Muscle of arm (tissue), 12 donors: ENCODE data around the gene CTDP1. TPM values are rescaled to one million over a fixed set of nuclear protein-coding genes. Genes with fewer than 3 reads are reported as not detected.
"Not testable (repeated sequence)": the region's sequence is repeated elsewhere in the genome, so short reads cannot be mapped to it uniquely, and the experiment has no call there.

Experiments
- DNase-seq: peaks from one replicate; pipeline ENCODE4 v3.0.0-alpha.2; 2013
- polyA plus RNA-seq, 12 donors: library from polyadenylated mRNA; unstranded; fragments of 120-200 nt; gene quantifications; one replicate each; pipeline ENCODE4 v1.2.1, GENCODE V29; 2013; ENCODE audit not compliant: insufficient read length in 12 of 12

CTDP1 gene
- polyA plus RNA-seq, 12 donors: 6.2 to 12.8 (median 7.6) TPM; not detected in 1

DNA sequence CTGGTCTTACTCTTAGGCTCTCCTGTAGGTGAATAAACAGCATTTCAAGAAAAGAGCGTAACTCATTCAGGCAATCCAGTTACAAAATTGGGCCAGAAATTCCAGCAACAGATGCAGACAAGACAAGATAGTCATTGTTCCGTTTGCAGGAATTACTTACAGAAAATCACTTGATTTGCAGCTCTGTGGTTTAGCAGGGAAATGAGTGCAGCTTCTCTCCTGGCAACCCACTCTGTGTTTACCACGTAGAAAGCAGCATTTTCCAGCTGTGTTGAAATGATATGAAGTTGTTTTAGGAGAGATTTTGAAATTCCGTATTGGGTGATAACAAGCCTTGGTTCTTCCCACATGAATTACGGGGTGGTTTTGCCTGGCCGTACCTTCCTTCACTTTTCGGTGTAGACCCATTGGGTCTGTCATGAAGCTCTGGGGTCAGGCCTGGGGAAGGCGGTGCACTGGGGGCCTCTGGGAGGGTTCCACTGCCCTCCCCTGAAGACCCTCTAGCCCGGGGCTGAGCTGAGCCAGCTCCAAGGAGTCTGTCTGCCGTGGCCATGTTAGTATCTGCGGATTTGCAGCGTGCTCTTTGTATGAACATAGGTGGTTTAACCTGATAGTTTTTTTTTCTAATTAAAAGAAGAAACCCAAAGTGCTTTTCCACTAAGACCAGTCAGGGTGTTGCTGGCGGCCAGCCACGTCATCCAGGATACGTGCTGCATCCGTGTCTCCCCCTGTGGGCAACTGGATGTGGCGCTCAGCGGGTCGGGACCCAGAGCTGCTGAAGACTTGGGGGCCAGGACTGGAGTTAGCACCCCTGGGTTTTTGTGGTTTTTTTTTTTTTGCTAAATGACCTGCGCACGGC lies 59.2 kb downstream of the CTDP1 start:
- no peak for DNase-seq

DNA sequence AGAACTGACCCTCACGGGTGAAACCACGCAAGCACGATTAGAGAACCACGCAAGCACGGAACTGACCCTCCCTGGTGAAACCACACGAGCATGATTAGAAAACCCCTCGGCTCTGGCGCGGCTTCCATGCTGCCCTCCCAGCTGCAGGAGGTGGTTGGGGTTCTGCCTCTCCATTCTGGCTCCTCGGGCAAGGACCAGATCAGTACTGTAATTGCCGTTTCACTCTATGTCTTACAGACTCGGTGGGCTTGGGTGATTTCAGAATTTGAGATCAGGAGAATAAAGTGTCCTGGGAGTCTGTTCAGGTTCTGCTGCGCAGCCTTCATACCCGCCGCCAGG lies 59.8 kb downstream of the CTDP1 start:
- no peak for DNase-seq

- not testable (repeated sequence) for DNase-seq
These were observed 60.4 kb downstream of the CTDP1 start for GRCh38 chr18:79740047-79740446.

- DNase-seq: no peak
These were observed 61.1 kb downstream of the CTDP1 start for GRCh38 chr18:79740521-79741361.

DNA sequence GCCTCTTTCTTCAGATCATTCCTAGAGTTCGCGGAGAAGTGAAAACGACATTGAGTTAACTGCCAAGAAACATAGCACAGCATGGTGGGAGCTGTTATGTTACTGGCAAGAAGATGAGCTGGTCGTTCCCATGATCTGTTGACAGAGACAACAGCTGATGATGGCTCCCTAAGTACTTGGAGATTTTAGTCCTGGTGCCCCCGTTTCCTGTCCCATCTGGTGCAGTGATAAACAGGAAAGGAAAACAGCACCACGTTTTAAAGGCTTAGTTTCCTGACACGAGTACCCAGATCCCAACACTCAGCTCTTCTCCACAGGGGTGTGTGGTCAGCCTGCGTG lies 61.7 kb downstream of the CTDP1 start:
- no peak for DNase-seq

DNA sequence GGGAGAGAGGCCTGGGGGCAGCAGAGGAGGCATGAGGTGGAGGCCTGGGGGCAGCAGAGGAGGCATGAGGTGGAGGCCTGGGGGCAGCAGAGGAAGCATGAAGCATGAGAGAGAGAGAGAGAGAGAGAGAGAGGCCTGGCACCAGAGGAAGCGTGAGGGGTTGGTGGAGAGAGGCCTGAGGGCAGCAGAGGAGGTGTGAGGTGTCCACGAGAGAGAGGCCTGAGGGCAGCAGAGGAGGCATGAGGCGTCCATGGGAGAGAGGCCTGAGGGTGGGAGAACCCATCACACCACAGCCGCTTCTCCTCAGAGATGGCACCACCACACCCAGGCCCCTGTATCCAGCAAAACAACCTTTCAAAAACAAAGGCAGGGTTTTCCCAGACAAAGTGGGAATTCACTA lies 62.5 kb downstream of the CTDP1 start:
- no peak for DNase-seq

GRCh38 chr18:79744625-79745024 lies 65.0 kb downstream of the CTDP1 start:
- no peak for DNase-seq

DNA sequence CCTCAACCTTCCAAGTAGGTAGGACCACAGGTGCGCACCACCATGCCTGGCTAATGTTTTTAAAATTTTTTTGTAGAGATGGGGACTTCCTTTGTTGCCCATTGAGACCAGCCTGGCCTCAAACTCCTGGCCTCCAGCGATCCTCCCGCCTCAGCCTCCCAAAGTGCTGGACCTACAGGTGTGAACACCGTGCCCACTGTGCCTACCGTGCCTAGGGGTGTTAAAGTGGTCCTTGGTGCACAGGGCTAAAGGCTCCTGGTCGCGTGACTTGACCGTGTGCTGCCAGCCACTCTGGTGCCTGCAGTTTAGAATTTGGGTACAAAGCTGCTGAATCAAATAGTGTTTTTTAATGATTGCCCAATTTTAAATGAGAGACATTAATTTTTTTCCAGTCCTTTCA lies 67.1 kb downstream of the CTDP1 start:
- DNase-seq: no peak

DNA sequence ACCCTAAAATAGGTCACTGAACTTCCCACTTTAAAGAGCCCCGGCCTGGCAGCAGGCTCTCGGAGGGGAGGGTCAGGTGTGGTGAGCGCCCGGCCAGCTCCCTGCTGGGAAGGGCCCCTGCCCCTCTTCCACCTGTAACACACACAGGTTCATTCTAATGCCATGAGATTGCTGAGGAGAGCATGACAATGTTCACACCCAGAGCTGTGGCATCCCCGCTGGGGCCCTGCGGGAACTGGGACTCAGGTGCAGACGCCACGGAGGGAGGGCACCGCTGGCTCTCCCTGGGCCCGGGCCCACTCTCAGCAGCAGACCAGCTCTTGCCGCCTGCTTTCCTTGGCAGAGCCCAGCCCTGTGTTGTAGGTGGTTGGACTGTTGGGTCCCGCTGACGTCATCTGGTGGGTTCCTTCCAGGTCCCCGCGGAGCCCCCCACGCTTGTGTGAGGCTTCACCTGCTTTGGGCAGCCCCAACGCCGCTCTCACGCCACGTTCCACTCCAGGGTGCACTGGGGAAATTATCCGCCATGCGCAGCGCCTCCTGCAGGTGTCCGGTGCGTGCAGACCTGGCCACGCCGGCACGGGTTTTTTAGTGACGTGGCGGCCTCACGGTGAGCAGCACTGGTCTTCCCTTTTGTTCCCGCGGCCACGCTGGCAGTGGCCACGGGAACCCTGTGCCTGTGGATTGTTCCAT lies 67.7 kb downstream of the CTDP1 start:
- DNase-seq: no peak

DNA sequence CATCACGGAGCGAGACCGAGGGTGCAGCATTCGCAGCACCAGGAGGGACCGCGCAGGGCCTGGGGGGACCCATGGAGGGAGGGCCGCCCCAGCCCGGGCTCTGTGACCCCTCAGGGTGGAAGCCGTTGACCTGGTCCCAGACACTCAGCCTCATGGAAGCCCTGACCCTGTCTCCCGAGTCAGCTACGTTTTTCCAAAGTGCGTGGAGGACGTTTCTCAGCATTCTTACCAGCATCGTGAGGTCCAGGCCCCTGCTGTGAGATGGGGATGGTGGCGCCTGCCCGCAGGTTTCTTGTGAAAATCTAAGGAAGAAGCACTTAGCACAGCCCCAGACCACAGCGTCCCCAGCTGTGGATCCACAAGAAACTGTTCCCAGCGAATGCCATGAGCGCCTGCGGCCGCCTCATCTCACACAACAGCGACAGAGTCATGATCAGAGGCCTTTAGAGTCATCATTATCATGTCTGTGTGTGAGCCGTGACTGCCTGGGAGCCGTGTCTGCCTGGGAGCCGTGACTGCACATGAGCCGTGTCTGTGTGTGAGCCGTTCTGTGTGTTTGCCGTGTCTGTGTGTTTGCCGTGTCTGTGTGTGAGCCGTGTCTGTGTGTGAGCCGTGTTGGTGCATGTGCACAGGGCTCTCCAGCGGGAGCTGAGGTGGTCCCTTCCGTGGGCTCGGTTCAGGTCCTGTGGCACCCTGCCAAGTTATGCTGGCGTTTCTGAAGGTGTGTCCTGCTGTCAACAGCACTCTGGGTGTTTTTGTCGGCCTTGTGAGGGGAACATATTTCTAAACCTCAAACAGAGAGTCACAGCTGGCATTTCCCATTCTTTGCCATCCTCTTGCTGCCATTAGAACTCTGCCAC lies 68.9 kb downstream of the CTDP1 start:
- DNase-seq: no peak

DNA sequence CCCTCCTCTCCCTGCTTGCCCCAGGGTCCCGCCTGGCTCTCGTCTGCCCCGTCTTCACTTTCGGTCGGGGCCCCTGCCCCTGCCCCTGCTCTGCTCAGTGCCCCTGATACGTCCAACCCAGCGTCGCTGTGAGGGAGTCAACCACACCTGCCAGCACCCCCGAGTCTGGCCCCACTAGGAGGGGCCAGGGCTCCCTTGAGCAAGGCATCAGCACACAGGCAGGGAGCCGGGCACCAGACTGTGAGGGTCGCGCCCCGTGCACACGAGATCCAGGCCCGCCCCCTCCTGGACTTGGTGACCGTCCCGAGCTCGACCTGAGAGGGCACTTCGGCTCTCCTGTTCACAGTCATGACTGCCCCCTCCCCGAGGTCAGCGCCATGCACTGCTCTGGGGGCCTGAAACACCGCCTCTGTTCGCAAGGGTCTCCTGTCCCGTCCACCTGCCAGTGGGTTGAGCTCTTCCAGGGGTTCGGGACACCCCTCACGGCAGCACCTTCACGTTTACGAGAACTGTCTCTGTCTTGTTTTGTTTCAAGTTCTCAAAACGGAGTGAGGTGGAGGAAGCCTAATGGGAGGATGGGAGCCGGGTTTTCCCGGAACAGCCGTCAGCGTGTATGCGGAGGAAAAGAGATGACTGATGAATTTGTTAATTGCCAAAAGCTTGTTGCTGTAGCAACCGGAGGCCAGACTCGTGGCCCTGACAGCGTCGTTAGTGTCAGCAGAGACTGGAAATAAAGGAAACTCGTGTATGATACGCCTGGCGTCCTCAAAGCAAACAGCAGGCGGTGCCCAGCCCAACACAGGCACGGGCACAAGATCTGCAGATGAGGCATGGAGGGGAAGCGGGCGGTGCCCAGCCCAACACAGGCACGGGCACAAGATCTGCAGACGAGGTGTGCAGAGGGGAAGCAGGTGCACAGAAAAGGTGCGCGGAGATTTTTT lies 69.9 kb downstream of the CTDP1 start:
- no peak for DNase-seq

DNA sequence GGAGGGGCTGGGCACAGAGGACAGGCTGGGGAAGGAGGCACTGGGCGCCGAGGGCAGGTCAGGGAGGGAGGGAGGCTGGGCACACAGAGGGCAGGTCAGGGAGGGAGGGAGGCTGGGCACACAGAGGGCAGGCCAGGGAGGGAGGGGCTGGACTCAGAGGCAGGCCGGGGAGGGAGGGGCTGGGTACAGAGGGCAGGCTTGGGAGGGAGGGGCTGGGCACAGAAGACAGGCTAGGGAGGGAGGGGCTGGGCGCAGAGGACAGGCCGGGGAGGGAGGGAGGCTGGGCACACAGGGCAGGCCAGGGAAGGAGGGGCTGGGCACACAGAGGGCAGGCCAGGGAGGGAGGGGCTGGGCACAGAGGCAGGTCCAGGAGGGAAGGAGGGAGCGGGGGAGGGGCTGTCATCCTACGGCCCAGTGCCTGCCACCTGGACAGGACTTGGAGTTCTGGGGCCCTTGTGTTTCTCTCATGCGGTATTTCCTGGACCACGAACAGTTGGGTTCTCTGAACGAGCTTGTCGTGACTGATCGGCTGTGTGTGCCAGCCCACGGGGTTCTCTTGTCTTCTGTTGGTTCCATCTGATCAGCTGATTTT lies 71.5 kb downstream of the CTDP1 start:
- DNase-seq: no peak

DNA sequence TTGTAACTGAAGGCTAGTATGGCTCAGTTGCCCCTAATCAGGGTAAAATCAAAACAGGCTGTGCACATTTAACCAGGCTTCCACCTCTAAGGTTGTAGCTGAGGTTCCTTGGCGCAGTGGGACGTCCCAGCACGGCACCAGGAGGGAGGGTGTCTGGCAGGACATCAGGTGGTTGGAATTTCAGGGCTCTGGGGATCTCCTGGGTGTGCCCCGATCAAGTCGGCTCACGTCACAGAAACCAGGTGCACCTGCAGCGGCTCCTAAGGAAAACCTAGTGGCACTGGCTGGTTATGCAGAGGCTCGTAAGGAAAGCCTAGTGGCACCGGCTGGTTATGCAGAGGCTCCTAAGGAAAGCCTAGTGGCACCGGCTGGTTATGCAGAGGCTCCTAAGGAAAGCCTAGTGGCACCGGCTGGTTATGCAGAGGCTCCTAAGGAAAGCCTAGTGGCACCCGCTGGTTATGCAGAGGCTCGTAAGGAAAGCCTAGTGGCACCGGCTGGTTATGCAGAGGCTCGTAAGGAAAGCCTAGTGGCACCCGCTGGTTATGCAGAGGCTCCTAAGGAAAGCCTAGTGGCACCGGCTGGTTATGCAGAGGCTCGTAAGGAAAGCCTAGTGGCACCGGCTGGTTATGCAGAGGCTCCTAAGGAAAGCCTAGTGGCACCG lies 72.4 kb downstream of the CTDP1 start:
- DNase-seq: not testable (repeated sequence)

GRCh38 chr18:79752946-79753345 lies 73.3 kb downstream of the CTDP1 start:
- not testable (repeated sequence) for DNase-seq

DNA sequence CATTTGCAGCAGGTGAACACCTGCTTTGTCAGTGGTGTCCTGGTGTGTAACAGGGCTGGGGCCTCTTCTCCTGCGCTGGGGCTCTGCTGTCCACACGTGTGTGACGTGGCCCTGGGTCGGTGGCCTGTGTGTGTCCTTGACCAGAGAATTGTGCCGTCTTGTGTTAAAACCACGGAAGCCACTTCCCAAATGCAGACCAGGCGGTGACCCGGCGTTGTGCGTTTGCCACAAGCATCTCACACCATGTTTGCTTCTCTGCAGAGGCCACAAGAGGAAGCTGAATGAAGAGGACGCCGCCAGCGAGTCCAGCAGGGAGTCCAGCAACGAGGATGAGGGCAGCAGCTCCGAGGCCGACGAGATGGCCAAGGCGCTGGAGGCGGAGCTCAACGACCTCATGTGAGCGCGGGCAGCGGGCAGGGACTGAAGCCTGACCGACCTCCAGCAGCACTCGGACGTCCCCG lies 73.8 kb downstream of the CTDP1 start:
- DNase-seq: no peak

- DNase-seq: no peak
These were observed 74.6 kb downstream of the CTDP1 start for GRCh38 chr18:79754022-79754761.

DNA sequence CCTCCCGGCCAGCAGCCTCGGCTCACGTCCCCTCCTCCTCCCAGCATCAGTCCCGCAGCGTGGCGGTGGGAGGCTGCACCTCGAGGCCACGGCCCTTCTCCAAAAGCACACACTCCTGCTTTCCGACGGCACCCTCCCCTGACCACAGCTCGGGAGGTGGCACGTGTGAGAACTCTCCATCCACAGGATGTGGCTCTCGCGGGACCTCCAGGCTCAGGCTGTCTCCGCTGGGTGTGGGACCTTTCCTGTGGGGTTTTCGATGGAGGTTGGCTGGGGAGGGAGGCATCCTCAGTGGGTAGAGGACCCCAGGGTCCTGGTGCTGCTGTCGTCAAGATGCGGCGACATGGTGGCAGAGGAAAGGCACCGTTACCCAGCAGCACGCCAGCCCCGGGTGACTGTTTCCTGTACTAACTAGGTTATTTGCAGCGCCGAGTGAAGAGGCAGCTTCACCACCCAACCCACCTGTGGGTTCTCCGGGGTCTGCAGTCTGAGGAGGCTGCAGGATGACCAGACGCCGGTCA lies 75.3 kb downstream of the CTDP1 start:
- no peak for DNase-seq

GRCh38 chr18:79755496-79756142 lies 76.0 kb downstream of the CTDP1 start:
- no peak for DNase-seq
